ENCODE data around the gene DSCAML1.

DSCAML1 gene

DNA sequence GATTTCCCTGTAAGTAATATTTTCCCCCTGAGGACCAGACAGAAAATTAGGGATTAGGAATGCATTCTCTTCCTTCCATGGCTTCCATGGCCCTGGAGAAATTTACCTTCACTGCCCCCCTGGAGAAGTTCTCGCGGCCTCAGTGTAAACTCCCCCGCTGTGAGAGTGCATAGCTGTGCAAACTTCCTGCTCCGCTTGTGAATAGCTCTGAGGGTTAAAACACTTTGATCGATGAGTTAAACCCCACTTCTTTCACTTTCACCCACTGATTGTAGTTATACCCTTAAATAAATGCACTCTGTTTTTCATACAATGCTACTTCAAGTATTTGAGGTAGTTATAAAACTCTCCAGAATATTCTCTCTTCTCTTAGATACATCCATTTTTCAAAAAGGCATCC is 190.8 kb downstream of the DSCAML1 start:
- no peak for DNase-seq (ENCODE audit: low read depth)

DNA sequence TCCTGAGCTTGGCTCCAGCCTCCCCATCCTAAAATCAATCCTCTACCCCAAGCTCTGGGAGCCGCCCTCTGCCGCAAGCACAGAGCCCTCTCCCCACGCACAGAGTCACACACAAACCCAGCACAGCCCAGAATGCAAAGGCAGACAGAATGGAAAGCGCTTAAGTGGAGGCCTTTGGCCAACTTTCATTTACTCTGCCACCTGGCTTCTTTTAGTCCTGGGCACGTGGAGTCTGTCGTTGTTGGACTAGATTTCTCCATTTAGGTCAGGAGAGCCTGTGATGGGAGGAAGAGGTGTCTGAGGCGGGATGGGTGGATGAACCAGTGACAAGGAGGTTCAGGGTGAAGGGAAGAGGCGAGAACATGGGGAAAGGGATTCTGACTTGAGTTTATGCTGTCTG is 191.7 kb downstream of the DSCAML1 start:
- DNase-seq (ENCODE audit: low read depth) = no peak

DNA sequence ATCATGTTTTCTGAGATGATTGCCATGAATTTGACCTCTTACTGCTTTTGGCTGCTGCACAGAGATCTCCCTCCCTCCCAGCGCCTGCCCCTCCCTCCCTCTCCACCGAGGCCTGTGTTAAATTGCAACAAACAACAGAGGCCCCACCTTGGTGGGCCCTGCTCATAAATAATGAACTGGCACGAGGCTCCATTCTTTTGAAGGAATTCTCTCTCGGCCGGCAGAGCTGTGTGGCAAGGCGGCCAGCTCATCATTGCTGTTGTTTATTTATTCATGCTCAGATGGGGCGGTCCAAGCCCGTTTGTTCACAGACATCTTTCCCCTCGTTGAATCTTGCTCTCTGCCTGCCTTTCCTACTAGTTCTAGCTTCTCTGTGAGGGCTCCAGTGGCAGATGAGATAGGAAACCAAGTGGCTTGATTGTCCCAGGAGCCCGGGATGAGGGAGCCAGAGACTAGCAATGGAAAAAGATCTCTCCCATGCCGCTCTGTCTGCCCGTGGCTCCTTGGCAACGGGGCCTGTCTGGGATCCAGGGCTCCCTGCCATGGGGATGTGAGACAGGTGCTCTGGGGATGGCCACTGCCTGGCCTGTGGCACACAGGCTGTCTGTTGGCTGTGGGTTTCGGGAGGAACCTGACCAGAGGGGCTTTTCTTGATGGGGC is 192.6 kb downstream of the DSCAML1 start:
- DNase-seq (ENCODE audit: low read depth) = no peak

DNA sequence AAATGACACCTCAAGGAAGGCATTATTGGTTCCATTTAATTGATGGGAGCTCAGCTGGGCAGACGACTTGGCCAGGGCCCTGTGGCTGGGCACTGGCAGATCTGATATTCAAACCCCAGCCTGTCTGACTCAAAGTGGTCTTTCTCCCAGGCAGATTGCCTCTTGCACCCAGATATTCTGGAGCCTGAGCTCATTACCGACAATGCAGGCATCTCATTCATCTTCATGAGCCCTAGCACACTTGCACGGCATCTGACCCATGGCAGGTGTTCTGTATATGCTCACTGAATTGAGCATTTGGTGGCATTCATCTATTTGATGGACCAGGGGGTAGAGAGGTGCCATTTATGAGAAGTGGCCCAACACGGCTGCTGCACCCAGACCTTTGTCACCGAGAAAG is 193.1 kb downstream of the DSCAML1 start:
- no peak for DNase-seq (ENCODE audit: low read depth)

DNA sequence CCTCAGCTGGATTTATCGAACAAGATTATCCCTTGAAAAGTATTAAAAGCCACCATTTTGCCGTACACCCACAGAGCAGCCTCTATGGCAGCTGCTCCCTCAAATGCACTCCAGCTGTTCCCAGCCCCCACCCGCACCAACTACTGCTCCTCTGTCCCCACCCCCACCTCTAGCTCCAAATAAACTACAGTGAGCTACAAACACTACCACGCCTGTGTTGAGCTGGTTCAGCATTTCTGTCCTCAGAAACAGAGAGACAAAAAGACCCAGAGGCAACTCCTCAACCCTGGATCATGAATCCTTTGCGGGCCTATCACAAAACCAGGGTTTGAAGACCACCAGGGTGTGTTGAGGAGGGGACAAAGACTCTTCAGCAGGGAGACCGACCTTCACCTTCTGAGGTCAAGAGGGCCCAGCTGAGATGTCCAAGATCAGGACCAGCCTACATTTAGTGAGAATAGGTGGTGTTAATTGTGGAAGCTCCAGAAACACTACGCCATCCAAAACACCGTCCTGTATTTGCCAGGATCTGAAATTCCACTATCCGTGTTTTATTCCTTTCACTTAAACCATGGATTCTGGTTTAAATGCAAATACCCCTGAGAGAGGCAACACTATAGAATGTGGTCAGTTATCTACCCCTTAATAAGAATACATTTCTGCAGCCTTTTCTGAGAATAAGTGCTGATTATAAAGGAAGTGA is 195.9 kb downstream of the DSCAML1 start:
- DNase-seq (ENCODE audit: low read depth) = no peak

DNA sequence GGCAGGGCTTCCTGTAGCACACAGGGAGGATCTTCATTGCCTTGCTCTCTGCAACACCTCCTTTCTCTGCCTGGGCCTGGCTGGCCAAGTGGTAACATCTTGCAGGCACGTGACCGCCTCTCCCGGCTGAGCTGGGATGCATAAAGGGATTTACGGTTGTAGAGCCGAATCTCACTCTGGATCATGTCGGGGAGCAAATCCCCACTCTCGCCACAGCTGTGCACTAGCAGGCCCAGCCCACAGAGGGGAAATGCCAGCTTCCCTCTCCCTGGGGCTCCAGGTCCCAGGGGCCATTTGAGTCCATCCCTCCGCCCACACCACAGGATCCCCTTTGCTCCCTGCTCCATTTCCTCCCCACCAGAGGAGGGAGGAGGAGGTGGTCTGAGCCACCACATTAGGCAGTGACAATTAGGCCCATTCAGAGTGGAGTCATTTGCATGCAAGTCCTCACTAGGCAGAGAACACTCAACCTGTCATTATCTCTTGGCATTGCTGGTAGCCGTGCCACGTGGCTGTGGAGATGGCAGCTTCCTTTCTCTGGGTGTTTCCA is 196.7 kb downstream of the DSCAML1 start:
- no peak for DNase-seq (ENCODE audit: low read depth)

DNA sequence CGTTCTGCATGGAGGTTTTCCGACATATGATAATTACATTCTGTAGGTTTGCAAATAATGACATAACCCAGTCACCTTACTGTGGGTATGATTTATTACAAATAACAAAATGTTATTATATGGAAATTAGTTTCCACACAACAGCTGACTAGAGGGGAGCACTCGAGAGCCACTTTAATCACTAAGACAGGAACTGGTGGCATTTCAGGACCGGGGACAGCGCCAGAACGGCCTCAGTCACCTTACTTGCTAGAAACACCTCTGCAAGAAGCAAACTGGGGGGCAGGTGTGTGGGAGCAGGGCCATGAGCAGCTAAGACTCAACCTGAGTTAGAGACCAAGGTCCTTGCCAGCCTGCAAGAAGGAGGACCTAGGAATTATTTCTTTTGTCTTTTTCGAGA is 199.9 kb downstream of the DSCAML1 start:
- DNase-seq (ENCODE audit: low read depth) = no peak

DNA sequence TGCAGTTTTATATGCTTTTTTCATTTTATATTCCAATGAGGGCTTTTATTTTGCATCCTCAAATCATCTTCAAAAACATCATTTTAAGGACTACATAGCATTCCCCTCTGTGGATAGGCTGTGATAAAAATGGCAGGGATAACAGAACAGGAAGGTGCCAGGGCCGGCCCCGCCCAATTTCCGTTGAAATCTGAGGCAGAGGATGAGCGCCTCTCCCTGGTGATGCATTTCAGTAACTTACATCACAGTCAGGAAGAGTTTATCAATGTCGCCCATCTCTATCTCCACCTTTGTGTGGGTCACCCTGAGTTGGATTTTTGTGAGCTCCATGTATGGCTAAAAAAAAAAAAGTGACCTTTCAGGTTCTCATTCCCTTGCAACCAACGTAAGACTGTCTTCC is 201.6 kb downstream of the DSCAML1 start:
- DNase-seq (ENCODE audit: low read depth) = no peak

DNA sequence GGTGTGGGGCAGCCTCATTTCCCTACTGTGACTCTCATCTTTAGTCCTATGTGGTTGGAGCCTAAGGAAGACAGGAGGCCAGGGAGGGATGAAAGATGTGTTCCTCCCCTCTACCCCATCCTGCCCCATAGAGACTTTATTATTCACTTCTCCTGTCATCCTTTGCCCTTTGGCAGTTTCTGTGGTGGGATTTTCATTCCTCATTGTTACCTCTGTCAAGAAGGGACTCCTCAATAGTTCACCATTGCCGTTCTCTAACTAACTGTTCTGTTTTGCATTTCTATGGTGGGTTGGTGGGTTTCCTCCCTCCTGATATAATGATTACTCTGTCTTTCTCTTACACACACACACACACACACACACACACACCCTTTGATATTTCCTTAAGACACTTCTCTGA is 202.3 kb downstream of the DSCAML1 start:
- DNase-seq (ENCODE audit: low read depth) = no peak

DNA sequence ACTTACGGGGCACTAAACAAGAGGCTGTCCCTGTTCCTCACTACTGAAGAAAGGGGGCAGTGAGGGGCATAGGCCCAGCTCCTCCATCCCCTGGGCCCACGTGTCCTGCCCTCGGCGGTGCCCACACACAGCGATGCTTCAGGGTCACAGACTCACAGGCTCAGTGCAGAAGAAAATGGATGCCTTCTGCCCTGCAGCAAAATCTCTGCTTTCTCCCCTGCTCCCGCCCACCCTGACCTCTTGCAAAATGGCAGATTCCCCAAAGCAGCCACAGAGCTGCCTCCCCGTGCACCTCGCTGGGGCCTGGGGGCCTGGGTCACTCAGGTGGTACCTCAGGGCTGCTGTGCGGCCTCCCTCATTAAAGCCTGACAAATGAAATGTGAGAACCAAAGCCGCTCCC is 204.0 kb downstream of the DSCAML1 start:
- no peak for DNase-seq (ENCODE audit: low read depth)

DNA sequence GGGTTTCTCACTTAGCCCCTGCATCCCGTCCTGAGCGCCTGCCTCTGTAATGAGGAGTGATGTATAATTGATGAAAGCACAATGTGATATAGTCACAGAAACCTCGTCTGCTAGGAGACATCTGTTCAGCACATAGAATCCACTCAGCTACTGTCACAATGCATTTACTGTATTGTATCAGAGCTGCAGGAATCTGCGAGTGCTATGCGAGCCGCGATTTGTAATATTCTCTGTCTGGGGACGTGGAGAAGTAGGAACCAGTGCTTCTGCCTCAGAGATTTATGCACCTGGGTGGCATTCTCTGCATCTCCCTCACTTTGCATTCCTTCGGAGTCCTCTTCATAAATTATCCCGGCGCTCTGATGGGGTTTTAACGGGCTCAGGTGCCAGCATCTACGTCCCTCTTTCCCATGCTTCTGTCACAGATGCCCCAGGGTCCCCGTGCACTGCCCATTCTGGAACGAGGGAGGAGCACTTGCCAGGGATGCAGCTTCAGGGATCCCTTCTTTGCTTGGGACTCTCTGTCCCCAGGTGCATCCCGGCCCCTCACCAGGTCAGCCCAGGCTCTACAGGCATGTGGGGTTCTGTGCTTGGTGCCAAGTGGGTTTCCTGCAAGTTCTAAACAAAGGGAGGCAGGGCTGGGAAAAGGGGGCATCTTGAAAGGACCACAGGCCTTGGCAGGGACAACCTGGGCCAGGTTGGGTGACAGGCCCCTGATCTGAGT is 205.5 kb downstream of the DSCAML1 start:
- no peak for DNase-seq (ENCODE audit: low read depth)

DNA sequence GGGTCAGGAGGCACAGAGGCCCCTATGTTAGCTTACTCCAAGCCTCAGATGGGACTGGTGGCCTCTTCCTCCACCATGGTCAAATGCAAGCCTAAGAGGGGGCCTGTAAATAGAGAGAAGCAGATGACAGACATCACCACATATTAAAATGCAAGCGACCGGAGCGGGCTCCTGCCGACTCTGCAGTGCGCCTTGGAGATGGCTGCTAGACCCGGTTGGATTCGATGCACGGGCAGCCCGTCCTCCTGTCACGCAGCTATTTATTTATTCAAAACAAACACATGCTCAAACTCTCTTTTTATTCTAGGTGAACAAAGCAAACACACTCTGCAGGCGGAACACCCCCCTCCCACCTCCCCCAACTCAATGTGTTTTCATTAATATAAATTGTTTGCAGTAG is 208.0 kb downstream of the DSCAML1 start:
- DNase-seq (ENCODE audit: low read depth) = no peak

DNA sequence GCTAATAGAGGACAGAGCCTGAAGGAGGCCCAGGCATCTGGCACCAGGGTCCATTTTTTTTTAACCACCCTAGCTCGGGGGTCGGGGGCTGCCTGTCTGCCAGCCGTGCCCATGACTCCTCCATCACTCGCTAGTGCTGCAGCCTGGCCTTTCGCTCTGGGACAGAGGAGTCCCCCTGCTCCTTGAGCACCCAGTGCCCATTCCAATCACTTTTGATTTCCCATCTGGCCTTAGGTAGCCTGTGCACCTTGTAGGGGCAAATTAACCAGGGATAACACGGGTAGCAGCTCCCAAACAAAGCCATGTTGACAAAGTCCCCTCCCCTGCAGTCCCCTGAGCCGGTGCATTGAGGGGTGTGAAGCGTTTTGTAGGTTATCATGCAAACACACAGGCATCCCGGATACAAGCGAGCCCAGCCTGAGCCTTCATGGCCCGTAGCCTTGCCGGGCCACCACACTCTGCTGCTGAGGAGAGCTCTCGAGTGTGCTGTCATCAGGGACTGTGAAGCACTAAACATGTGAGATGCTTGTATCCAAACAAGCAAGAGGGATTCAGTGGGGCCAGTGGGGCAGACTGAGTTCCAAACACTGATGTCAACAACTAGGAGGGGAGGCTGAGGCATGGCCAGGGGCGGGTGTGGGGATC is 208.7 kb downstream of the DSCAML1 start:
- DNase-seq (ENCODE audit: low read depth) = no peak

DNA sequence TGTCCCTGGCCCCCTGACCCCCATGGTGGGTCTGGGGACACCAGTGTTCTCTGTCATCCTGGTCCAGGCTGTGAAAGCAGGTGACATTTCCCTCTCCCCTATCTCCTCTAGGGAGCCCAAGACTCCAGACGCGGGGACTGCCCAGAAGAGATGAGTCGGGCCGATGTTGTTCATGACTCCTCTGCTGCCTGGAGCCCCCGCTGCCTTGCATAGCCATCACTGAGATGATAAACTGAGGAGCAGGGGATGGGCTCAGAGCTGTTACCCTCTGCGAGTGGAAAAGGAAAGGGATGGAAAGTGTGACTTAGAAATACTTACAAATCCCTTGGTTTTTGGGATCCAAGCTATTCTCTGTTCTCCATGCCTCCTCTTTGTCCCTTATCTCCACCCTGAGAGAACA is 209.6 kb downstream of the DSCAML1 start:
- no peak for DNase-seq (ENCODE audit: low read depth)

DNA sequence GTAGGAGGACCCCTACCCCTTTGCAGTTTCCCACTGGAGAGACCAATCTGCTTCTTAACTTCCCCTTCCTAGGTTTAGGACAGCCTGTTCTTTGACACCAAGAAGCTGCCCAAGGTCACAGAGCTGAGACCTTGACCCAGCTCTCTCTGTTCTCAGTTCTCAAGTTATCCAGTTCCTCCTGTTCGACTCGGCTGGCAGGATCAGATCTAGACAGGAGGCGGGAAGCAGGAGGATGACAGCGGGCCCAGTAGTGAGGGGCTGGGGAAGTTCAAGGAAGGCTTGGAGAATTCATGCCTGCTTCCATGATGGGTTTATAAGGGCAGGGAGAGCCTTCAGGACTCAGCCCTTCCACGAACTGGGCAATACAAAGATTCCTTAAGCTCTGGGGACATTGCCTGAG is 210.6 kb downstream of the DSCAML1 start:
- DNase-seq (ENCODE audit: low read depth) = no peak

DNA sequence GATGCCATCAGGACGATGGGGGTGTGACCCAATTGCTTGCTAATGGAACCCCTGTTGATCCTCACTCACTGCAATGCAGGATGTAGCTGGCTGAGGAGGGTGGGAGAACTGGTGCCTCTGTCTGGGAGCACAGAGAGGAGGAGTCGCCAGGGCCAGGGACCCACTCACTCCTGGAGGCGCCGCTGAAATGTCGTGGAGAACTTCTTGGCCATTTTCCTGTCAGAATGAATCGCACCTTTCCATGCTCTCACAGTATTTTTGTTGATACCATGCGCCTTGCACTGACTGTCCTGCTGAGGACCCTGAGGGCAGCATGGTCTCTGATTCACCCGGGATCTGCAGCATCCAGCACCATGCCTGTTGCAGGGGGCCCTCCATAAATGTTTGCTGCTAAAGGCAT is 211.4 kb downstream of the DSCAML1 start:
- DNase-seq (ENCODE audit: low read depth) = no peak

DNA sequence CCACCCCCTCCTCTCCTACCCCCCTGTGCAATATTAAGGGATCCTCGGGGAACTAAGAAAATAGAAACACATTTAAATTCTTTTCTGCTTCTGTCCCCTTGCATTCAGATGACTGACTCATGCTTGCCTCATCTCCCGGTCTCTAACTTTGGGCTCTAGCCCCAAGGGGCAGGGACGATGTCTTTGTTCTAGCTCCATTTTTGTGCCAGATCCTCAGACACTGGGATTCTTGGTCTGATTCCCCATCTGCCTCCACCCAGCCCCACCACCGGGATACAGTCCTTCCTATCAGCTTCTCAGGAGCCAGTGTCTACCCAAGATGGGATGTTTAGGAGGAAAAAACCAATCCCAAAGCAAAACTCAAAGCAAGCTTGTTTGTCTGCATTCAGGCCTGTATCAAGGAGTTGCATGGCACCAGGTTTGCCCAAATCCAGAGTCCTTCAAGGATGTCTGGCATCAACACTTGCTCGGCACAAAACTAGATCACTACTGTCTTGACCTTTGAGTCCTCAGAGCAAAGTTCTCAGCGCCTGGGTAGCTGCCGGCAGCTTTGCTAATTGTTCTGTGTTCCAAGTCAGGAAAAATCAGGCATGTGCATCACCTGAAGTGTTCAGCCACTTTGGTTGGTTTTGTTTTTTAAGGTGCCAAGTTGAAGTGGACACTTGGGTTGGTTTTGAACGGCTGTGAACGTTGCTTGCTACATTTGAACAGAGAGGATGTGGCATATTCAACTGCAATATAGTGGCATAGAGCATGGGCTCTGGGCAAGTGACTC is 212.8 kb downstream of the DSCAML1 start:
- no peak for DNase-seq (ENCODE audit: low read depth)

DNA sequence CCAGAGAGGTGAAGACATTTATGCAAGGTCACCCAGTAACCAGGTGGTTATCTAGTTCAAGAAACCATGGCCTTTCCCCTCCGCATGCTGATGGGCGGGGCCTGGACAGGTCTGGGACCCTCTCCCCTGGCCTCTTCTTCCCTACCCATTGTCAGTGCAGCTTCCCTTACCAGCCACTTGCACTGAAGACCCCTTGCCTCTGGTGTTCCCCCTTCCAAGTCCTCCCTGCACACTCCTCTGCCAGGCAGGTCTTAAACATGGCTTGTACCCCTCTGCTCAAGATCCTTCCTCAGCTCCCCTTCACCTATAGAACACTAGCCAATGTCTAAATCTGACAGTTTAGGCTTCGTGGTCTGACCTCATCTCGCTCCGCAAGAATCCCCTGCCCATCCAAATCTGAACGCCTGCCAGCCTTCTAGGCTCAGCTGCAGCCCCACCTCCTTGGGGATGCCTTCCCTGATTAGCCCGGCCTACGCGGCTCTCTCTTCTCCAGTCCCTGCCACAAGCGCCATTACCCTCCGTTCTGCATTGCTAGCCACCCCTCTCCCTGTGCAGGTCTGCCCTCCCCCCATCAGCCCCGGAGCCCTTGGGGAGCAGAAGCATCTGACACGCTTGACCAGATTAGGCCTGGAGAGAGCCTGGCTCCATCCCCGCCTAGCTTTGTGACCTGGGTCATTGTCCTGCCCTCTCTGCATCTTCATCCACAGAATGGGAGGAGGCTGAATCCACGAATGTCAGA is 213.8 kb downstream of the DSCAML1 start:
- DNase-seq (ENCODE audit: low read depth) = no peak

DNA sequence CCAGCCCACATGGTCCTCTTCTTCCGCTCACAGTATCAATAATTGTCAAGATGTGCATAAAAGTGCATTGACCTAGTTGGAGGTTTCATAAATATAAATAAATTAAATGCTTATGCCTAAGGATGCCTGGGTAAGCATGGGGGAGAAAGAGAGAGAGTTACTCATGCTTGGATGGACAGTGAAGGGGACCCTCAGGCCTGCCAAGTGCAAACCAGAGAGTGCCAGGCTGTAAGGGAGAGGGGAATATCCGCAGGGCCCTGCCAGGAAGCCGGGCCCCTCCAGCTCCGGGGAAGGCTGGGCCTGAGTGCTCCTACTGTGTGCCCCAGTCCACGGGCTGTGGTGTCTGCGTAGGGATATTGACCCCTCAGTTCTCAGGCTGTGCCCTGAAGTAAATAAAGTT is 214.6 kb downstream of the DSCAML1 start:
- no peak for DNase-seq (ENCODE audit: low read depth)

DNA sequence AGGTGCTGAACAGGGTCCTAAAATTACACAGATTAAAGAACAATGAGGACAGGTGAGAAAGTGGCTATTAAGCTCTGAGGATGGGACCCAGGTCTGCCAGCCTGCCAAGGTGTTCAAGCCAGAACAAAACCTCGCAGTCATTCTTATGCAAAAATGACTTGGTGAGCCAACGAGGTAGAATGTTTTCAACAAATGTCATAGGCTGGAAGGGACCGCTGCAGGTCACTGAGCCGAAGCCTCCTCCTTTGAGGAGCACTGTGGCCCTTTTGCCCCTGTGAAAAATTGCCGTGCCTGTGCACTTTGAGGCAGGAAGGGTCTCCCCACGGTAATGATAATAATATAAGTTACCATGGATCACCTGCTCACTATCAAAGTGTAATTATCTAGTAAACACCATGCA is 216.2 kb downstream of the DSCAML1 start:
- no peak for DNase-seq (ENCODE audit: low read depth)

DNA sequence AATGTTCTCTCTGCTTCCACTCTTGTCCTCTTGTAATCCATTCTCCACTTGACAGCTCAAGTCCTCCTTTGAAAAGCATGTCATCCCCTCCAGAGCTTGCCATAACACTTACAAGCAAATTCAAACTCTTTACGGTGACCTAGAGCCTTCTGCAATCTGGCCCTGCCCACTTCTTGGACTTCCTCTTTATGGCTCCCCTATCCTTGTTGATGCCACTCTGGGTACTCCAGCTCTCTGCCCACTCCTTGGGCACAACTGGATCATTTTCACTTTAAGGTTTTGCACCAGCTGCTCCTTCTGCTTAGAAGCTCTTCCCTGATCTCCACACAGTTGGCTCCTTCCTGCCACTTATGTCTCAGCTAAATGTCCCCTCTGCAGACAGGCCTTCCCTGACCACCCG is 217.9 kb downstream of the DSCAML1 start:
- no peak for DNase-seq (ENCODE audit: low read depth)
